Upper lobe of left lung (tissue), 6 donors: ENCODE data around the gene PRX. TPM values are rescaled to one million over a fixed set of nuclear protein-coding genes. Genes with fewer than 3 reads are reported as not detected.

Source experiments
- ATAC-seq, 2 donors: fragments of 200-7000 bp; cut with Tn5 transposase; one replicate each; pipeline ENCODE4 v1.9.1; 2022; ENCODE audit warnings: mild to moderate bottlenecking in 2 of 2, moderate library complexity in 2 of 2; ENCODE audit not compliant: low FRiP score in 2 of 2
- DNase-seq, 2 donors: peaks; one replicate each; pipeline ENCODE4 v3.0.0-alpha.2; 2019 to 2020
- H3K27ac ChIP-seq, 4 donors: fragments of 200-600 bp; sonication (generic); one replicate each; pipeline ENCODE4 v1.5.1; 2016 to 2019
- H3K27me3 ChIP-seq, 4 donors: fragments of 200-600 bp; sonication (generic); one replicate each; pipeline ENCODE4 v1.5.1; 2017 to 2019
- H3K36me3 ChIP-seq, 4 donors: fragments of 200-600 bp; sonication (generic); one replicate each; pipeline ENCODE4 v1.5.1; 2016 to 2019
- H3K4me1 ChIP-seq, 4 donors: fragments of 200-600 bp; sonication (generic); one replicate each; pipeline ENCODE4 v1.5.1; 2018 to 2019
- H3K4me3 ChIP-seq, 4 donors: fragments of 200-600 bp; sonication (generic); one replicate each; pipeline ENCODE4 v1.5.1; 2017 to 2019; ENCODE audit warnings: mild to moderate bottlenecking in 2 of 4, moderate library complexity in 1 of 4
- H3K9me3 ChIP-seq, 4 donors: fragments of 200-600 bp; sonication (generic); one replicate each; pipeline ENCODE4 v1.5.1; 2018 to 2019
- EP300 ChIP-seq, 4 donors: sonication (generic); formaldehyde crosslinking; IDR thresholded peaks; one replicate each; pipeline ENCODE4 v1.5.1; 2017; ENCODE audit warnings: antibody characterized with exemption in 4 of 4, control low read depth in 2 of 4
- POLR2A ChIP-seq, 4 donors: fragments of 450-650 bp; IDR thresholded peaks; one replicate each; pipeline ENCODE4 v1.5.1; 2016 to 2017; ENCODE audit warnings: antibody characterized with exemption in 4 of 4, mild to moderate bottlenecking in 2 of 4
- POLR2AphosphoS5 ChIP-seq, 2 donors: sonication (generic); formaldehyde crosslinking; IDR thresholded peaks; one replicate each; pipeline ENCODE4 v1.5.1; 2017; ENCODE audit warnings: antibody characterized with exemption in 2 of 2
- WGBS, 2 donors: methylation state at CpG; one replicate each; pipeline ENCODE4 v1.1.5; 2017 to 2018; 5-methylcytosine and 5-hydroxymethylcytosine counted together
- total RNA-seq, 6 donors: library from RNA; depleted of rRNA in 4 of 6; stranded (reverse); fragments of >200 nt in 4 of 6; gene quantifications; one replicate each; pipeline versions ENCODE4 v1.1.0 to v1.2.1, GENCODE V29; 2016 to 2021
- TF ChIP-seq, protein P1 (sequence below), 6 experiments: fragments of 450-650 bp in 4 of 6; fragments of 200-600 bp in 2 of 6; sonication (generic) in 2 of 6; IDR thresholded peaks; one replicate each; pipeline ENCODE4 v1.5.1; 2016 to 2019; ENCODE audit warnings: antibody characterized with exemption in 6 of 6
- donor health status: DM: no; HTN: no; CAD: no; lungs with moderate emphysema.
- donor health status: DM: no; HTN: yes; CAD: no; lungs with severe emphysema.

PRX gene
- total RNA-seq, 6 donors from 2014 or later = 30.1 to 146 (median 51.5) TPM

- H3K27ac ChIP-seq = no peak within 1 kb of the TSS
- DNase-seq (no peak), ATAC-seq (no peak)
- H3K27me3 ChIP-seq = no peaks in the 10 kb centered on the region
- H3K9me3 ChIP-seq = no peaks in the 10 kb centered on the region
- TF ChIP-seq, protein P1, sequence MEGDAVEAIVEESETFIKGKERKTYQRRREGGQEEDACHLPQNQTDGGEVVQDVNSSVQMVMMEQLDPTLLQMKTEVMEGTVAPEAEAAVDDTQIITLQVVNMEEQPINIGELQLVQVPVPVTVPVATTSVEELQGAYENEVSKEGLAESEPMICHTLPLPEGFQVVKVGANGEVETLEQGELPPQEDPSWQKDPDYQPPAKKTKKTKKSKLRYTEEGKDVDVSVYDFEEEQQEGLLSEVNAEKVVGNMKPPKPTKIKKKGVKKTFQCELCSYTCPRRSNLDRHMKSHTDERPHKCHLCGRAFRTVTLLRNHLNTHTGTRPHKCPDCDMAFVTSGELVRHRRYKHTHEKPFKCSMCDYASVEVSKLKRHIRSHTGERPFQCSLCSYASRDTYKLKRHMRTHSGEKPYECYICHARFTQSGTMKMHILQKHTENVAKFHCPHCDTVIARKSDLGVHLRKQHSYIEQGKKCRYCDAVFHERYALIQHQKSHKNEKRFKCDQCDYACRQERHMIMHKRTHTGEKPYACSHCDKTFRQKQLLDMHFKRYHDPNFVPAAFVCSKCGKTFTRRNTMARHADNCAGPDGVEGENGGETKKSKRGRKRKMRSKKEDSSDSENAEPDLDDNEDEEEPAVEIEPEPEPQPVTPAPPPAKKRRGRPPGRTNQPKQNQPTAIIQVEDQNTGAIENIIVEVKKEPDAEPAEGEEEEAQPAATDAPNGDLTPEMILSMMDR (IDR thresholded peaks at IDR 0.05) = no peak
- TF ChIP-seq POLR2AphosphoS5 (IDR thresholded peaks at IDR 0.05) = no peak
- peaks cover 4 to 24% (median 16%) of the 10 kb centered on the region in 4 donors for H3K4me1 ChIP-seq
- 82 to 85% methylated on average over 9 to 10 of the region's 10 CpGs for WGBS, 2 donors
- H3K4me3 ChIP-seq = no peak within 1 kb of the TSS
- peaks cover 0 to 5% (median 2%) of the 10 kb centered on the region in 4 donors for H3K36me3 ChIP-seq
These were observed 23.0 kb downstream of the PRX start, which contains the start of gene HIPK4 for GRCh38 chr19:40390084-40390742. HIPK4 (minus strand) TSS chr19:40390181; CDS start chr19:40389902, 279 bp downstream.

DNA sequence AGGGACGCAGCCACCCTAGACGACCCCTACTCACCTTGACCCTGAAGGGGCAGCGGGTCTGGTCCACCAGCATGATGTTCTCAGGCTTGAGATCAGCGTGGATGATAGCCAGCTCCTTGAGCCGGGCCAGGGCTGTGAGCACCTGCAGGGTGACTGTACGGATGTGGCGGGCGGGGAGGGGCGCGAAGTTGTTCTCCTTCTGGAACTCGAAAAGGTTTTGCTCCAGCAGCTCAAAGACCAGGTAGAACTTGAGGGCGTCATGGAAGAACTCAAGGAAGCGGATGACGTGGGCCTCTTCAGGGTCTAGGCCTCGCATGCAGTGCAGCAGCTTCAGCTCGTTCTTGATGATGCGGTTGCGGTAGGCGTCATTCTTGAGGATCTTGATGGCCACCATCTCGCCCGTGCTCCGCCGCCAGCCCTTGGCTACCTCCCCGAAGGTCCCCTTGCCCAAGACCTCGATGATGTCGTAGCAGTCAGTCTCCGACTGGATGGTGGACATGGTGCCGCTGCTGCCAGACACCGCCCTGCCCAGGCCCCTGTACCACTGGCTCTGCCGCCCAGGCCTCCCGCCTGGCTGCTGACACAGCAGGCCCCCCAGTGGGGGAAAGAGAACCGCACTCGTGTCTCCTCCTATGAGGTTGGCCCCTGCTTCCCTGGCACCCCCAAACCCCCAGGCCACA is 23.6 kb downstream of the PRX start:
- TF ChIP-seq POLR2AphosphoS5 (IDR thresholded peaks at IDR 0.05) (no peak), EP300 (IDR thresholded peaks at IDR 0.05) (no peak), POLR2A (IDR thresholded peaks at IDR 0.05) (no peak)
- TF ChIP-seq, protein P1 (IDR thresholded peaks at IDR 0.05) = no peak
- Histone ChIP-seq H3K4me1 (peaks cover 4 to 24% (median 16%) of the 10 kb centered on the region in 4 donors), H3K27me3 (no peaks in the 10 kb centered on the region), H3K4me3 (no peak overlapping the region), H3K36me3 (no peaks in the 10 kb centered on the region), H3K27ac (no peak overlapping the region), H3K9me3 (no peaks in the 10 kb centered on the region)
- ATAC-seq (no peak), DNase-seq (peak in 1 of 2 donors; percentile 72)
- 94 to 96% methylated on average over 30 to 33 of the region's 33 CpGs for WGBS, 2 donors

DNA sequence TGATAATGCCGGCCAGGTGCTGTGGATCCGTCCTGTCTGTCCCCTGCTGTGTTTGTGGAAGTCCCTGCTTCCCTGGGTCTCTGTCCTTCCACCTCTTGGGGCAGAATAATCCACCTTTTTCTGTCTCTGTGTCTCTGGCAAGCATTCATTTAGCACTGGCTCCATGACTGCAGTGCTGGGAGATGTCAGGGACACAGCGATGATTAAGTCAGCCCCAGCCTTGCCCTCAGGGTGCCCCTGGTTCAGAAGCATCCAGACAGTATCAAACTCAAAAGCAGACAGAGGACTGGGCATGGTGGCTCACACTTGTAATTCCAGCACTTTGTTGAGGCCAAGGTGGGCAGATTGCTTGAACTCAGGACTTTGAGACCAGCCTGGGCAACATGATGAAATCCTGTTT is 24.7 kb downstream of the PRX start:
- H3K4me3 ChIP-seq = no peak overlapping the region
- TF ChIP-seq POLR2AphosphoS5 (IDR thresholded peaks at IDR 0.05) (no peak), POLR2A (IDR thresholded peaks at IDR 0.05) (no peak), EP300 (IDR thresholded peaks at IDR 0.05) (no peak)
- TF ChIP-seq, protein P1 (IDR thresholded peaks at IDR 0.05) = no peak
- no peak for DNase-seq
- H3K9me3 ChIP-seq = no peaks in the 10 kb centered on the region
- 85% methylated on average over 3 of the region's 3 CpGs for WGBS, 2 donors
- no peaks in the 10 kb centered on the region for H3K36me3 ChIP-seq
- no peak overlapping the region for H3K27ac ChIP-seq
- no peak for ATAC-seq
- peaks cover 4 to 20% (median 14%) of the 10 kb centered on the region in 4 donors for H3K4me1 ChIP-seq
- no peaks in the 10 kb centered on the region for H3K27me3 ChIP-seq

GRCh38 chr19:40387155-40387554 is 26.0 kb downstream of the PRX start:
- H3K4me1 ChIP-seq = peaks cover 0 to 7% (median 5%) of the 10 kb centered on the region in 4 donors
- no peaks in the 10 kb centered on the region for H3K27me3 ChIP-seq
- H3K36me3 ChIP-seq = no peaks in the 10 kb centered on the region
- H3K4me3 ChIP-seq = no peak overlapping the region
- H3K9me3 ChIP-seq = no peaks in the 10 kb centered on the region
- no peak for DNase-seq
- ATAC-seq = no peak
- H3K27ac ChIP-seq = no peak overlapping the region
- WGBS, 2 donors = 94 to 95% methylated on average over 10 of the region's 10 CpGs
- TF ChIP-seq, protein P1 (IDR thresholded peaks at IDR 0.05) = no peak
- no peak for TF ChIP-seq POLR2AphosphoS5 (IDR thresholded peaks at IDR 0.05)
- TF ChIP-seq EP300 (IDR thresholded peaks at IDR 0.05) = no peak
- TF ChIP-seq POLR2A (IDR thresholded peaks at IDR 0.05) = no peak
